ENCODE measurements around the gene ATP2C2.
"Not testable (repeated sequence)": the region's sequence is repeated elsewhere in the genome, so short reads cannot be mapped to it uniquely, and the experiment has no call there.

Gene ATP2C2

DNA sequence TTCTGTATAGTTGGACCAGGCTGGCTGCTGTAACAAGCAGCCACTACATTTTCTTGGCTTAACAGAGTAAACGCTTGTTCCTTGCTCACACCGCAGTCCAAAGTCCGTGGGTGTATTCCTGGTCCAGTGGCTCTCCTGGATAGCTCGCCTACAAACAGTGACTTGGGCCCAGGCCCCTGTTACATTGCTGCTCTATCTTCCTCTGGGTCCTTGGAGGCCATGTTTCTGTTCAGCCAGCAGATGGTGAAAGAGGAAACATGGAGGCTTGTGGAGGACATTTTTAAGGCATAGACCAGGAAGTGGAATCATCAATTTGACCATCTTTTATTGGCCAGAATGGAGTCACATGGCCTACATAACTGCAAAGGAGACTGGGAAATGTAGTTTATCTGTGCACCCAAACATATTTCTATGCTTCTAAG is 55.1 kb downstream of the ATP2C2 start:
- peak; percentile 37 for DNase-seq

GRCh38 chr16:84425696-84426095 is 57.4 kb downstream of the ATP2C2 start:
- DNase-seq, result no peak

GRCh38 chr16:84426804-84427203 is 58.5 kb downstream of the ATP2C2 start:
- DNase-seq, result no peak

- peak; percentile 3 for DNase-seq
These were observed 59.2 kb downstream of the ATP2C2 start for GRCh38 chr16:84427553-84427952.

DNA sequence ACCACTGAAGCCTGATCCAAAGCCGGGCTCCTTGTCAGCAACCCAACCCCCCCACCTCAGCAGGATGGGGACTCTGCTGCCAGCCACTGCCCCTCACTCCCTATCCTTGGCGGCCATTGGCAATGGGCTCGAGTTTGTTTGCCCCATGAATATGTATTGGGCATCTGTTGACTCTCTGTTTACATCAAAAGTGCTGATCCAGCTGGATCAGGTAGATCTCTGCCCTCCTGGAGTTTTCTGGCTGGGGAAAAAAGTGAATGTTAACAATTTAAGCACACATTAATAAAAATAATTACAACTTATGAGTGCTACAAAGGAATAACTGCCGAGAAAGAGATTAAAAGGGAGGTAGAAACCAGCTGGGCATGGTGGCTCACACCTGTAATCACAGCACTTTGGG is 62.5 kb downstream of the ATP2C2 start:
- DNase-seq, result no peak

DNA sequence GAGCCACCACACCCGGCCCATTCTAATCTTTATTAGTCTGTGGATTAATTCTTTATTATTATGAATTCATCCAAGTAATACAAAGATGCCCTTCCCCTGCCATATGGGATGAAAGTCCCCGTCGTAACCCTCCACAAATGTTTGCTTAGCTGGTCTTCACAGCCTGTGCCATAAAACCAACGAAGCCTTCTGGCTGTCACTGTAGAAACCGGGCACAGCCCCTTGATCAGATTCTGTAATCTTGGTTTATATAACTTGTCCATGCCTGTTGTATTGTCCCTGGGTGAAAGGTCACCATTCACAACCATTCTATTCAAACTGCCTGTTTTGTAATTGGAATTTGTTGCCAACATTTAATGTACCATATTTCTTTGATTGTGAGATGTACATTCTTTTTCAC is 66.5 kb downstream of the ATP2C2 start:
- no peak for DNase-seq

- DNase-seq, result no peak
These were observed 67.9 kb downstream of the ATP2C2 start for GRCh38 chr16:84436196-84436595.

DNA sequence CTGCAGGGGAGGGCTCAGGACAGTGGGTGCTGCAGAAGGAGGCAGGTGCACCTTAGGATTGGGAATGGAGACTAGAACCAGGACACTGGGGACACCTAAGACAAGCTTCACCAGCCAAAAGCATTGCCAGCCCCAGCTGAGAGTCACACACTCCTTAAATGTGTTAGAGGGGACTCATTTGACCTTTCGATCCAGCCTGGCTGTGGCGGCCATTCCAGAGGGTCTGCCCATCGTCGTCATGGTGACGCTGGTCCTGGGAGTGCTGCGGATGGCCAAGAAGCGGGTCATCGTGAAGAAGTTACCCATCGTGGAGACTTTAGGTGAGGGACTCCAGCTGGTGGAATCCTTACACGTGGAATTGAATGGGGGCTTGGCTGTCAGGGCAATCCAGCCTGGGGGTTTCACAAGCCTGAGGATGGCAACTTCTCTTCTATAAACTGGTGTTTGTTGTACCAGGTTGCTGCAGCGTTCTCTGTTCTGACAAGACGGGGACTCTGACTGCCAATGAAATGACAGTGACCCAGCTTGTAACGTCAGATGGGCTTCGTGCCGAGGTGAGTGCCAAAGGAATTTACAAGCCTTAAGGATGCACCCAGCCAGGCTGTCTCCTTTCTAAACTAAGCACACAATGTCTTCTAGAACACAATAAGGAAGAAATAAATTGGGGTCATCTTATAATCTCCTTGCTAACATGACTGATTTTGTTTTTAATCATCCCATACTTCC is 70.8 kb downstream of the ATP2C2 start:
- DNase-seq, result no peak

DNA sequence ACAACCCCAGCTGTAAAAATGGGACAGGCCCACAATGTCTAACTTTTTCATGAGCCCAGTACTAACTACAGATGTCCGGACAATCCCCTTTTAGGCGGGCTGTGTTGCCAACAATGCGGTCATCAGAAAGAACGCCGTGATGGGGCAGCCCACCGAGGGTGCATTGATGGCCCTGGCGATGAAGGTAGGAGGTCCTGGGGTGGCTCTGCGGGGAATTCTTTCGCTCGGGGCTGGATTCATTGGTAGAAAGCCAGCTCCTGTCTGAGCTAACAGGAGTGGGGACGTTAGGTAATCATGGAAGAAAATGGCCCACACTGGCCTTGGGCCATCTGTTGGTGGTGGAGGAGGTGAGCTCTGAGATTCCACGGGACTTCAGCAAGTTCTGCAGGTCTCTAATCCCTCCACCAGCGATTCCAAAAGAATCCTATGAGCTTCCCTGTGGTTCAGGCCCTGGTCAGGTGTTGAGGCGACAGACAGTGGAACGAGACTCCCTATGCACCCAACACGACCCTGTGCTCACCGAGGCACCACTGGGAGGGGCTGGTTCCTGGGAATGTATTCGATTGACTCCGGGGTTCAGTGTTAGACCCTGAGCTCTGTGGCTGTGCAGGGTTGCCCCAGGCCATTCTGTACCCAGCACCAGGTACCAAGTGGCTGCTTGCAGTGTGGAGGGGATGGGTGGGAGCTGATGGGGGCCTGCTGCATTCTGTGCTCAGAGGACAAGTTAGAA is 74.2 kb downstream of the ATP2C2 start:
- DNase-seq, result no peak

DNA sequence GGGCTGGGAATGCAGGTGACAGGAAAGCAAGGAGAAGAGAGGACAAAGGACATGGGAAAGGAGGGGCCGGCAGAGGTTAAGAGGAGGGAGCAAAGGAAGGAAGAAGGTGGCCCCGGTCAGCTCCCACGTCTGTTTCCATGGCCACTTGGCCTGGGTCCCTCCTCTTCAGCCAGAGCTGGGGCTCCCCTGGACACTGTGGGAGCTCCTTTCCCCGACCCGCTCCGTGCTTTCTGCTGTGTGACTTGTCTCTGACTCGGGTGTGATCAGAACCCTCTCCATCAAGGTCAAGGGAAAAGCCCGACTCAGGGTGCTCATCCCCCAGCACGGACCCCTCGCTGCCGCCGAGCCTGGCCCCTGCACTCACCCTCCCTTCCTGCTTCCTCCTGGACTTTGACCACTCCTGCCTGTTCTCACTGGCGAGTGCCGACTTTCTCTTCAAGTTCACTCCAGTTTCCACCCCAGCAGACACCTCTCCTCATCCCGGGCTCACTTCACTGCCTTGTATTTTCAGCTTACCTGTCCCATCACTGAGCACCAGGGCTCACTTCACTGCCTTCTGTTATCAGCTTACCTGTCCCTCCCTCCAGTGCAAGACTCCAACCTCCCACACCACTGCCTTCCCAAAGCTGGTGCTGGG is 74.9 kb downstream of the ATP2C2 start:
- DNase-seq, result no peak

DNA sequence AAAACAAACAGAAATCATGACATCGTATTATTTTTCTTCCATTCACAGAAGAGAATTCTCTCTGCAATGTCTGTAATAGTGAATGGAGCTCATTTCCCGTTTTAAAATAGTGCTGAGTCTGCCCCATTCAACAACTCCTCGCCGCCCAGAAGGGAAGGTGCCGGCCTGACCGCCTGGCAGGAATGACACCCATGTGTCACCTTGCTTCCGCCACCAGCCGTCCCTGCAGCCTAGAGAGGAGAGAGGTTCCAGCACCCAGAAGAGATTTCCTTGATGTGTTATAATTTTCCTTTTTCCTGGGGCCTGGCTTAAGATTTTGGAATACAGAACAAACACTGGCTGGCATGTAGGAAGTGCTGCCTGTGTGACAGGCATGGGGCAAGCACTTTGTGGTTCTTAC is 76.1 kb downstream of the ATP2C2 start:
- DNase-seq, result no peak

- no peak for DNase-seq
These were observed 77.7 kb downstream of the ATP2C2 start for GRCh38 chr16:84446084-84446483.

GRCh38 chr16:84446596-84447392 is 78.5 kb downstream of the ATP2C2 start:
- no peak for DNase-seq

DNA sequence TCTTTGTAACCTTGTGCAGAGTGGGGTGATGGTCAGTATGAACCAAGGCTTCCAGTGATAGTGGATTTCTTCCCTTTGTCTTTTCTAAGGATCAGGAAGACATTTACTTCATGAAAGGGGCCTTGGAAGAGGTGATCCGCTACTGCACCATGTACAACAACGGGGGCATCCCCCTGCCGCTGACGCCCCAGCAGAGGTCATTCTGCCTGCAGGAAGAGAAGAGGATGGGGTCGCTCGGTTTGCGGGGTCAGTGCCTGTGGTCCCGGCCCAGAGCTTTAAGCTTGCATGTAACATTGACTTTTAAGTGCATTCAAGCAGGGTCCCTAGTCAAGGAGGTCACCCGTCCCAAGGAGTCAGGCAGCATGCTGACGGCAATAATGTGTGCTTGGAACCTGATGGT is 80.1 kb downstream of the ATP2C2 start:
- no peak for DNase-seq

DNA sequence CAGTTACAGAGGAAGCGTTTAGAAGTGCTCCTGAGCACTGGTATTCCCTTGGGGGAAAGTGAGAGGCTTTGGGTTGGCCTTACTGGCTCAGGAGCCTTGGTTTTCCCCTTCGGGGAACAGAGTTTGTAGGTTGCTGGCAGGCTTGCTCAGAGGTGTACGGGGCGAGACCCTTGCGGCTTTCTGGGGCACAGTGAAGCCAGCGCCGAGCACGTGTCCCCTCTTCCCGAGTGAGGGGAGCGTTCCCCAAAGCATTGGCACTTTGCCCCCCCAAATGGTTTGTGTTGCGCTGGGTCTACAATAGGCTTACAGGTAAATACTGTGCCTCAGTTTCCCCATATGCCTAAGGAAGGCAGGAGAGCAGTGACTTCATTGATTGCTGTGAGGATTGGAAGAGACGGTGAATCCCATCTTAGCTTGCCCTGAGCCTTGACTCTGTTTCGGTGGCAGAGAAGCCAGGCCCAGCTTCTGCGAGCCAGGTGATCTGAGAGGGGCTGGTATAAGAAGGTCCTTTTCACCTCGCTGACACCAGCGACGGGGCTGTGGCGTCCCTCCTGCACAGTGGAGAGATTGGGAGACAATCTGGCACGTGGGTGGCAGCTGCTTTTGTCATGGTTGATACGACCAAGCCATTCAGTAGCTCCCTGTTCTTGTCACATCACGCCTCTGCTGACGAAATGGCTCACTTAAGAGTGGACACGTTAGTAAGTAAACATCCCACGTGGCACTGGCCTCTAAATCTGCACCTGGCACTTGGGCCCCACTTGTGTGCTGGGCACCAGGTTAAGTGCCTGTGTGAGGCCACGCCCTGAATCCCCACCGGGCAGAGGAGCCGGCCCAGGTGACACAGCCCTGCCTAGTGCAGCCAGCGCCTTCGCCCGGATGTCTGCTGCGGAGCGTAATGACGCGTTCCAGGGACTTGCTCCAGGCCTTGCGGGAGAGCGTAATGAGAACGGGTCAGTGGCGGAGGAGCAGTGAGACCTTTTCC is 81.1 kb downstream of the ATP2C2 start:
- no peak for DNase-seq

DNA sequence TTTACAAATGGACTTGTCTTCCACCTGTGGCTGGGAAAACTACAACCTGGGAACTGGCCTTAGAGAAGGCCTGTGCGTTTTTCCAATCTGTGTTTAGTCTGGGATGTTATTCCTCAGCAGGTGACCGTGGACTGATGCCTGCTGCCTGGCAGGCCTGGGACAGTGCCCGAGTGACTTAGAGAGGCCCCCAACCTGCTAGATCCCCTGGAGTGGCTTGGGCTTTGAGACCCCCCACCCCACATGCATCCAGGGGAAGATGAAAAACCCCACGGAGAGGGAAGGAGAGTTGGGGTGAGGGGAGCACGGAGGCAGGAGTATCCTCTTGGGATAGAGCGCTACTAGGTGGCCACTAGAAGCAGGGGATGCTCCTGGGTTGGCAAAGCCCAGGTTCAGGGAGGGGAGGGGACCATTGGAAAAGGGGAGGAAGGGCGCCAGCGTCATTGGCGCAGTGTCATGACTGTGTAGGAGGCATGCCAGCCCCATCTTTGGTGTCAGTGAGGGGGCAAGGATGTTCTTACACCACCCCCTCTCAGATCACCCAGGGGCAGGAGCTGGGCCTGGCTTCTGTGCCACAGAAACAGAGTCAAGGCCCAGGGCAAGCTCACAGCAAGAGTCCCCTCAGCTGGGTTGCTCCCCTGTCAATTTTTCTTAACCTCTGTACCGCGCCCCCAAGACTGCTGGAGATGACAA is 82.0 kb downstream of the ATP2C2 start:
- DNase-seq, result no peak

GRCh38 chr16:84451010-84451676 is 82.8 kb downstream of the ATP2C2 start:
- DNase-seq, result not testable (repeated sequence)

- no peak for DNase-seq
These were observed 83.4 kb downstream of the ATP2C2 start for GRCh38 chr16:84451781-84452180.

- DNase-seq, result no peak
These were observed 84.9 kb downstream of the ATP2C2 start for GRCh38 chr16:84453061-84453752.

DNA sequence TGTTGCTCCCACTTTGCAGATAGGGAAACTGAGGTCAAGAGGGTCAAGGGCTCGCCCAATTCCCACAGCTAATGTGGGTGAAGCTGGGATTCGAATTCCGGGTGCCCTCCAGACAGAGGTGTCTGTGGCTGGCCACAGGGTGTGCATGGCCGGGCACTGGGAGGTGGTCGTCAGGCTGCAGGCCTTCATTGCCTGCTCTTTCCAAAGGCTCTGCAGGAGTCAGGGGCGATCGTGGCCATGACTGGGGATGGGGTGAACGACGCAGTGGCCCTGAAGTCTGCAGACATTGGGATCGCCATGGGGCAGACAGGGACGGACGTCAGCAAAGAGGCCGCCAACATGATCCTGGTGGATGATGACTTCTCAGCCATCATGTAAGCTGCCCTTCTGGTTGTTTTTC is 86.3 kb downstream of the ATP2C2 start:
- no peak for DNase-seq

Measured in suppressor macrophage treated with lipopolysaccharide for 4 hours (primary cell).